Measurements from ENCODE around the gene GJB5.
A peak's percentile ranks its signal among the peaks of the same experiment; 100 is the strongest.
"Not testable (repeated sequence)": the region's sequence is repeated elsewhere in the genome, so short reads cannot be mapped to it uniquely, and the experiment has no call there.

GJB5 gene

DNA sequence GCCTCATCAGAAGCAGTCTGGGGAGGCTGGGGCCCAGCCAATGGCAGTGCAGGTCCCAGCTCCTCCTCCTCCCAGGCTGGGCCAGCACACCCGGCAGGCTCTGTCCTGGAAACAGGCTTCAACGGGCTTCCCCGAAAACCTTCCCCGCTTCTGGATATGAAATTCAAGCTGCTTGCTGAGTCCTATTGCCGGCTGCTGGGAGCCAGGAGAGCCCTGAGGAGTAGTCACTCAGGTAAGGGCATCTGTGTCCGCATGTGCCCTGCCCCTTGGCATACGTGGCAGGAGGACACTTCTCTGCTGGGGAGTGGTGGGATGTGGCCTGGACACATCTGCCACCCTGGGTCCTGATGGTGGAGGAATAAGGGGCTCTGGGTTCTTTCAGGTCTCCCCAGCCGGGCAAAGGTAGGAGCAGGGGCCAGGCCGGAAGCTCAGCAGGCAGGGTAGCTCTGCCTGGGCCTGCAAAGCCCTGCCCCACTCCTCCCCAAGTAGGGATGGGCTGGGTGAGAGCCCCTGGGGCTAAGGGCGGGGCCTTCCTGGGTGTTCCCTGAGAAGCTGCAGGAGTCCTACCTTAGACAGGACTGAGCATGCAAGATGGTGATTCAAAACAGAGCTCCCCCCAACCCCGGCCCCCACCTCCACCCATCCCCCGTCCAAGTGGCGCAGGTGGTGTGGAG, at the start of gene GJB5:
Gene GJB5 (plus strand): TSS at position 84 of the 674 bp plus-strand sequence. CDS start 2,284 bp downstream, outside the sequence.
- no peak for DNase-seq (ENCODE audit: low read depth in 2 of 2)

DNA sequence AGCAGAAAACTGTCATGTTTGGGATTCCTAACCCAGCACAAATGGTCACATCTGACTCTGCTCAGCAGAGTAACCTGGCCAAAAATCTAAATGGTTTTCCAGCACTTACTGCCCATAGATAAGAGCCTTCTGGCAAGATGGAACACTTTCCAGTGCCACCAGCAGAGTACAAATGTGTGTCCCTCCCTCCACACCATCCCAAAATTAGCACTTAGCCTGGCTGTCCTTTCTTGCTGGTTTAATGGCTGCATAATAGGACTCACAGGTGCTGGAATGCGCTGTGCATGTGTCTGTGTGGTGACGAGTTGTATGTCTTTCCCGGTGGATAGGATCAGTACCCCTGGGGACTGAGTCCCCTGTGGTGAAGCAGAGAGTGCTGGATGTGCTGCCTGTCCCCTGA, 49.8 kb upstream of the GJB5 start:
- DNase-seq (ENCODE audit: low read depth in 2 of 2), result no peak

DNA sequence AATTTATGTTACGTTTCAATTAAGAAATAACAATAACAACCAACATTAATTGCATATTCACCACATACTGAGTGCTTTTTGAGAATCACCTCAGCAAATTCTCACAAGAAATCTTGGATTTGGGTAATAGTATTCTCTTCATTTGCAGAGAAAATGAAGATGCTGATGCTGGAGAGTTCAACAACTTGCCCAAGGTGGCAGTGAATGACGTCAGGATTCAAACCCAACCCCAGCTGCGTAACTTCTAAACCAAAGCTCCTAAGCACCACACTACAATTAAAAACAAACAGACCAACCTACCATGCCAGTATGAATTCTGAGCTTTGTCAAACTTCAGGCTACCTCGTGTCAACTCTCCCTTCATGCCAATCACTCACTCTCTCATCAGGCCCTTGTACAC, 46.7 kb upstream of the GJB5 start:
- no peak for DNase-seq (ENCODE audit: low read depth in 2 of 2)

DNA sequence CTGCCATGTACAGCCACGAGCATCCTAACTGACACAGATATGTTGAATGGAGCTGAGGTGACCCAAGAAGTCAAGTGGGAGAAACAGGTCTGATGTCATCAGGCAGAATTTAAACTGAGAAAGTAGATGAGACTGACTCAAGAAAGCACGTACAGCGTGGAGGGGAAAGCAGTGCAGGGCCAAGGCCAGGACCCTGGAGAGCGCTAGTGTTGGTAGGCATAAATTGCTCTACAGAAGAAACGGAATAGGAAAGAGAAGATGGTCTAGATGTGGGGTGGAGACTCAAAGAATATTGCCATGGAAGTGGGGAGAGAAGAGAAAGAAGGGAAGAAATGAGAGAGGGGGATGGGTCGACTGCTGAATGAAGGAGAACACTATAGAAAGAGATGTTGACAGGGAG, 45.3 kb upstream of the GJB5 start:
- no peak for DNase-seq (ENCODE audit: low read depth in 2 of 2)

DNA sequence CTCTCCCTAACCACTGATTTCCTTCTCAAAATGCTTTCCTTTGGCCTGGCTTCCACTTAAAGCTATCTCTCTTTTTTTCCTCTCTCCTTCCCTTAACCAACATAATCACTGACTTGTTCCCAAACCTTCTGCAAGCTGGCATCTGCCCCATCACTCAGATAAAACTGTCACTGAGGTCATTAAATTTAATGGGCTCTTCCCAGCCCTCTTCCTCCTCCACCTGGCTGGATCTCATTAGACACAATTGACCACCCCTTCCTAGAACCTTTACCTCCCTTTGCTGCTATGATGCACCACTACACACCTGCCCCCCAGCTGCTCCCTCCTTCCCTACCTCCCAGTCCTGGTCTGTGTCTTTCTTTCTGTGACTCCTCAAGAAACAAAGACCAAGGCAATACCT, 44.0 kb upstream of the GJB5 start:
- no peak for DNase-seq (ENCODE audit: low read depth in 2 of 2)

DNA sequence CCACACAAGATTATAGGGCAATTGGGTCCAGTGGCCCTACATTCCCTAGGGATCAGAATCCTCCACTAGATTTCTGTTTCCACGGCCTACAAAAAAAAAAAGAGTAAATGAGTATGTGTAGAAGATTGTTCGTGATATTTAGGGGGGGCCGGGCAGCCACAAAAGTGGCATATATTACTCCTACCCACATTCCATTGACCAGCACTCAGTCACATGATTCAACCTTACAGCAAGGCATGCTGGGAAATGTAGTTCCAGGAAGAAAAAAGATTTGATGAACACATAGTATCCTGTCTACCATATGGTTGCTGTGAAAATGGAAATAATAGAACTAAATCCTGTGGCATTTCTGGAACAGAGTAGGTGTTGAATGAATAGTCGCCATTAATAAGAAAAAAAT, 43.4 kb upstream of the GJB5 start:
- DNase-seq (ENCODE audit: low read depth in 2 of 2), result no peak

DNA sequence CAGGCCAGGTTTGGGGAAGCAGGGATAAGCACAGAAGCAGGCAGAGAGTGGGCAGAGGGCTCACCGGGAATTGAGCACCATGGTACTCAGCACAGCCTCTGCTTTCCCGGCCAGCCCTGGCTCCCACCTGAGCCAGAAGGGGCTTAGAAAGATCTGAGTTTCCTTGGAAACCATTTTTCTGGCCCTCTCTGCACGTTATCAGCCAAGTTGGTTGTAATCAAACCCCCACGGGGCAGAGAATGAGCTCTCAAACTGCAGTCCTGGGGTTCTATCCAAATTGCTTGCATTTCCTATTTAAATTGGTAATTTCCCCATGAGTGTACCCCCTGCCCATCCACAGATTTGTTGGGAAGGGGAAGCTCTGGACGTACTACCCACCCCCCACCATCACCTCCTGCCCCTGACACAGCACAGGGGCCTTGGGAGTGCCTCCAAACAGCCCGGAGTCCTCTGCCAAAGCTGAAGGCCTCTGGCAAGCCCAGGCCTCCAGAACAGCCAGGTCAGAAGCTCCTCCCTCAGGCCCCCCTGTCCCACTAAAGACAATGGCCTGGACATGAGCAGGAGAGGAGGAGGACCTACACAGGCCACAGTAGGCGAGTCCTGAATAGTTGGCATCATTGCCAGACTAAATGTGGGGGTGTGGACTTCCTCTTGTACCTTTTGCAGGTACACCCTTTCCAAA, 42.7 kb upstream of the GJB5 start:
- no peak for DNase-seq (ENCODE audit: low read depth in 2 of 2)

DNA sequence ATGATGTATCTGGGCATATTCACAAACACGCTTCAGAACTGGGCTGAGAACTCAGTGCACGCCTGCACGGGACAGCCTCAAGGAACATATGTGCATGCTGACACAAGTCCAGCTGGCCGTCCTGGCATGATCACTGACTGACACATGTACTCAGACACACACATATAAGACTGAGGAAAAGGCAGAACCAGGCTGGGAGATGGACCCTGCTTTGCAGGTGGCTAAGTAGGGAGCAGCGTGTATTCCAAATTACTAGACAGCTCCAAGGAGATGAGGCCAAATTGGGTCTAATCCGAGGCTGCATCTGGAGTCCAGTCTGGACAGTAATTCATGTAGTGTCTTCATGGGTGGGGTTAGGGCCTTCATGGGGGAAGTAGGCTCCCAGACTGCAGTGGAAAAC, 41.4 kb upstream of the GJB5 start:
- no peak for DNase-seq (ENCODE audit: low read depth in 2 of 2)

DNA sequence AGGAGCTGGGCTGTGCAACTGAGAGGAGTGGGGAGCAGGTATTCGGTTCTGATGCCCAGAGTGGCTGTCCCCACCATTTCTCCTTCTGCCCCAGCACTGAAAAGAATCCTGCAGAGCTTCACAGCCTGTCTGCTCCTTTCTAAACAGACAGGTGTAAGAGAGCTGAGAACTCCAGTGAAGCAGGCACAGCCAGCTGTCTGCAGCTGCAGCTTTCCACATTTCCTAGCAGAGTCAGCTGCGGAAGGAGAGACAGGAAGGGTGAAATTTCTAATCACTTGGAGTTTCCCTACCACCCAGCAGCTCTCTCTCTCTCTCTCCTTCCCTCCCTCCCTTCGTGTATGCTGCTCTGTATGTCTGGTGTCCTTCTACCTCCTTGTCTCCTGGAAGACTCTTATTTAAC, 40.5 kb upstream of the GJB5 start:
- DNase-seq (ENCODE audit: low read depth in 2 of 2), result no peak

DNA sequence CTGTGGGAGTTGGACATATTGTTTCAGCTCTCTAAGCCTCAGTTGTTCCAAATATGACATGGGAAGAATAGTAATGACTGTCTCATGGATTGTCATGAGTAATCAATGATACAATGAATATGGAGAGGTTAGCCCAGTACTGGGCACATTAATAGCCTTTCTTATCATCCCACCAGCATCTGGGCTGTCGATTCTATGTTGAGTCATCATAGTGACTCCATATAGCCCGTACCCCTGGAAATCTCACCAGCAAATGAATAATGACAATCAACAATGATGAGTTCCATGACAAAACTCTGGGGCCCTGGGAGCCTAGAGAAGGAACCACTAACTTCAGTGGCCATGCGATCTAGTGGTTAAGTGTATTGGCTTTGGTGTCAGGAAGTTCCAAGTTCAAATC, 39.7 kb upstream of the GJB5 start:
- no peak for DNase-seq (ENCODE audit: low read depth in 2 of 2)

DNA sequence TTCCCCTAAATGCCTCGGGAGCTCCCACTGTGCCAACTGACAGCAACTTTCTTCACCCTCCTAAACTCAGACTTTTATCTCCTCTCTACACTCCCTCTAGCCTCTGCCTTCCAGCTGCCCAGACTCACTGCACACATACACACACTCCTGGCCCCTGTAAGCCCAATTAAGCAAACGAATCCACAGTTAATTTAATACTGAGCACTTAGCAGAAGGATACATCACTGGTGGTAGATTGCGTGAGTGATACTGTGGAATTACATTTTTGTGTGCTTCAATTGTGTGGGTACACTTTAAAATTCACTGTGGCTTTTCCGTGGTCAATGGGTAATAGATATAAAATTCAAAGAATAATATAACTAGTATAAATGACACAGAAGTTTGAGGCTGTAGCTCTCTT, 33.6 kb upstream of the GJB5 start:
- DNase-seq (ENCODE audit: low read depth in 2 of 2), result no peak

DNA sequence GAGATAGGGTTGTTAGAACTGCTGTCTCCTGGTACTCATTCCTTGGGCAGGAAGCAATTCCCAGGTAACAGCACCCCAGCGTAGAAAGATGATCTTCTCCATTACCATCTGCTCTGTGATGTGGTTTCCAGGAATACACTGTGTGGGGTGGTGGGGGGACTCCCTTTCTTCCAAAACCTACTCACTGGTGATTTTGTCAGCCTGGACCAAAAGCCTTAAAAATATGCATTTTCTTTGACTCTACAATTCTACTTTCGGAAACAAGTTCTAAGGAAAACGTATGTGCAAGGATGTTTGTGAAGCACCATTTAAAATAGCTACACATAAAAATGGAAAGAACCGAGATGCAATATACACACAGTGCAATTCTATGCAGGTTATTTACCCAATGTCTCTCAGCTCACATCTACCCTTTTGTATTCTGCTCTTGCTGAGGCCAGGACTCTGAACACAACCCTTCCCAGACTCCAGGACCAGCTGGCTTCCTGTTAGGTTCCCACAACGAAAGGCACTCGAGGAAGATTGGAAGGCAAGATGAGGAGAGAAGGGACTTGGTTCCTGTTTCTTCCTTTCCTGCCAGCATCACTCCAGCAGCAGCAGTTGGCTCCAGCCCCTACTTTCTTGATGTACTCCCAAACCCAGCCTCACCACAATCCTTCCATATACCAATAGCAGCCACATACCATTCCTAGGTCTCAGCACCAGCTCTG, 33.0 kb upstream of the GJB5 start:
- DNase-seq (ENCODE audit: low read depth in 2 of 2), result no peak

DNA sequence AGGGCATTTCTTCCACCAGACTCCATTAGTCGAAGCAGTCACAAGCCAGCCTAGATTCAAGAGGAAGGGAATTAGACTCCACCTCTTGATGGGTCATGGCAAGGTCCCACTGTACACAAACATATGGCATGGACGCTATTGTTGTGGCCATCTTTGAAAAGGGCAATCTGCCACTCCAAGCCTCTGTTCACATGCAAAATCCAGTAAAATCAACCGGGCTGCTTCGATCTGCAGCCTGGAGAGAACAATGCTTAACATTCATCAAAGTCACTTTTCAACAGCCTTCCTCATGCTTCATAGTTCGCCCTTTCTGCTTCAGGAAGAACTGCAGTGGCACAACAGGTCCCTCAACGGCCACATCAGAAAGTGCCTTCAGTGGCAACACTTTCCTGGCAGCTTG, 28.0 kb upstream of the GJB5 start:
- DNase-seq (ENCODE audit: low read depth in 2 of 2), result no peak

DNA sequence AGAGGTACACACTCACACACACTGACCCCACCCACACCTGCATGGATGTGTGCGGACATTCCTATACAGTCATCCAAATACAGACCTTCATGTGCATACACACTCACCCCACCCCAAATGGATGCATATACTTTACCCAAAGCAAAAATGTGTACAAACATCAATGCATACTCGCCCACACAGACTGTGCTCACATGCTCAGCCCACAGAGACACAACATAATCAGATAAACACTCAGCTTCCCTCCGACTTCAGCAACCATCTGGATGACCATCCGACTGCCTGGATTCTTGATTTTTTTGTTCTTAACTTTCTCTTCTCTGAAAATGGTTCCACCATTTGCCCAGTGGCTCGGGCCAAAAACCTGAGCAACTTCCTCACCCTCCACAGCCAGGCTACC, 24.4 kb upstream of the GJB5 start:
- DNase-seq (ENCODE audit: low read depth in 2 of 2), result no peak

DNA sequence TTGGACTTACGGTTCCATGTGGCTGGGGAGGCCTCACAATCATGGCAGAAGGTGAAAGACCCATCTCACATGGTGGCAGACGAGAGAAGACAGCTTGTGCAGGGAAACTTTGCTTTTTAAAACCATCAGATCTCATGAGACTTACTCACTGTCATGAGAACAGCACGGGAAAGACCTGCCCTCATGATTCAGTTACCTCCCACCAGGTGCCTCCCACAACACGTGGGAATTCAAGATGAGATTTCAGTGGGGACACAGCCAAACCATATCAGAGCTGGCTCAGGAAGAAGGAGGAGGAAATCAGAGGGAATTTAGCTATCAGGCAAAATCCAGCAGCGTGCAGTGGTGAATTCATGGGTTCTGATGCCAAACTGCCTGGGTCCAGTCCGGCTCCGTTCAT, 22.0 kb upstream of the GJB5 start:
- DNase-seq (ENCODE audit: low read depth in 2 of 2), result not testable (repeated sequence)

DNA sequence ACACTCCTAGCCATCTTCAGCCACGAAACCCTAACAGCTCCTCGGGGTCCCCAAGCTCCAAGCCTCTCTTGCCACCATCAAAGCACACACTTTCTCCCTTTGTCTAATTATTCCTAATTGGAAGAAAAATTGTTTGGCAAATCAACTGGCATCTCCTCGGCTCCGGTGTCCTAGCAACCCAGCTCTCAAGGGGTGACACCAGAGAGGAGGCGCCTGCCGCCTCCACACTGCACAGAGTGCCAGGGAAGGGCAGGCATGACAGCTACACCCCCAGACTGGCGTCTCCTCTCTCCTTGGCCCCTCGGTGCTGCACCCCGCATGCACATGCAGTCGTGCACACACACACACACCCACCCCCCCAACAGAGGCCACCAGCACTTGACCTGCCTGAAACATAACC, 18.2 kb upstream of the GJB5 start:
- DNase-seq (ENCODE audit: low read depth in 2 of 2), result no peak

DNA sequence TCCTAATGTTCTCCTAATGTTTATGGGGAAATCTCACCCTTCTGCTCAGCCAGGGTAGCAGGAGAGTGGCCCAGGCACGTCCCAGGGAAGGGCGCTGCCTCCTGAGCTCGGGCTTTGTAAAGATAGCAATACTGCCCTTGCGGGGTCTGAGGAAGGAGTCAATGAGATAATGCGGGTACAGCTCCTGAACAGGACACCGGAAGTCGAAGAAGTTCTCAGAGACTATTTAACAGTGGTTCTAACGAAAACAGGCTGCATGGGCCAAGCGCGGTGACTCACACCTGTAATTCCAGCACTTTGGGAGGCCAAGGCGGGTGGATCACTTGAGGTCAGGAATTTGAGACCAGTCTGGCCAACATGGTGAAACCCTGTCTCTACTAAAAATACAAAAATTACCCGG, 17.6 kb upstream of the GJB5 start:
- not testable (repeated sequence) for DNase-seq (ENCODE audit: low read depth in 2 of 2)

DNA sequence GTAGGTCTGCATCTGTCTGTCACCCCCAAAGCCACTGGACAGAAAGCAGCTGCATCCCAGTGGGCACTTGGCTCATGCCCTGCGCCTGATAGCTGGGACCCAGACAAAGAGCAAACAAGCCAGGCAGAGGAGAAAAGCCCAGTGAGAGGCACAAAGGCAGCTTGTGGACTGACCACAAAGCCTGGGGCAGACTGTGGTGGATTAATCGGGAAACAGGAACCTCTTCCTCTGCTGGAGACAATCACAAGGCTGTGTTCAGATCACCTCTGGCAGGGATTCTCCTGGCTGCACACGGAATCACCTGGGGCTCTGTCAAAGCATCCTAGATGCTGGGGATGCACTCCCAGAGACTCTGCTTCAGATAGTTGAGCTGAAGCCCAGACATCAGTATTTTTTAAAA, 15.2 kb upstream of the GJB5 start:
- DNase-seq (ENCODE audit: low read depth in 2 of 2), result no peak

DNA sequence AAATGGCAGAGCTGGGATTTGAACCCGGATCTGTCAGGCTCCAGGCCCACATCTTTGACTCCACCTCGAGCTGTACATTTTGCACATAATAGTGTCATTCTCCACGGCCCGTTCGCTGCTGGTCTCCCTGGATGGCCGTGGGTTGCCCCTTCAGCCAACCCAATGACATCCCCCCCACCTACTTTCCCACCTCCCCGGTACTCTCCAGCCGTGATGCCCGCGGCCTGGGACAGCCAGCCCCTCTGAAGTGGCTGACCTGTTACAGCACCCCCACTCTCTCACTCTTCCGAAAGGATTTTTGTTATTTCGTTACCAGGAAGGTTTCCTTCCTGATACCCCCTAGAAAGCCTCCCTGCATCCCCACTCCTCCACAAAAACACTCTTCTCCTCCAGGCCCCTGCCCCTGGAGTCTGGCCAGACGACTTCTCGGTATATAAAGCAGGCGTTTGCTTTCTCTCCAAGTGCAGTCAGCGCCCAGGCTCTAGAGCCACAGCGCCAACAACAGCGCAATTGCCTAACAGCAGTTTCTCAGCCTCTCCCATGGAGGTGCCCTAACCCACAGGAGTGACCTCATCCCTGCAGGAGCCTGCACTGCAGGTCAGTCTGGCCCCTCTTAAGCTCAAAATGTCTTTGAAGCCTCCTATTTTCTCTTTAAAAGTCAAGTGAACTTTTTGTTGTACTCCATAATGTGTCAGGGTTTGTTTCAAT, 14.5 kb upstream of the GJB5 start:
- no peak for DNase-seq (ENCODE audit: low read depth in 2 of 2)

DNA sequence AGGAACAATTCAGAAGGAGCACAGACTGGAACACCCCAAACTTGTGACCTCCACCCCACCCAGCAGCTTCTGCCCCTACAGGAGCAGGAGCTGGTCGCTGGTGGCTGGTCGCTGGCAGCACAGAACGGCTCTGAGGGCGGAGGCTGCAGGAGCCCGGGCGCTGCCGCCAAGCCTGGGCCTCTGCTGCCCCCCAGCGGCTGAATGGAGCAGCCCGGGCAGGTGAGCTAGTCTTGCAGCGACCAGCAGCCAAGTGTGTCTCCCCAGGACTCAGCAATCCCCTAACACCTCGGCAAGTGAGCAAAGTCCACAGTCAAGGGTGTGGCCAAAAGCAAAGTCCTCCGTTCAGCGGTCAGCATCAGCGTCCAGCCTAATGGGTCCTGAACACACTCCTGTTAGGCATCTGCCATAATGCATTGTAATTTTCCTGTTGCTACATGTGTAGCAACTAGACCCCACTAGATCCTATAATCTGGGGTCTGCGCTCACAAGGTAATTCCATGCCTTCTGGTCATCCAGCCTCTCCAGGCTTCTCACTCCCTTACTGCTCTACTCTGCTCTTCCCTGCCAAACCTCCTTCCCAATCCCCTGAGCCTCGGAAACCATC, 12.1 kb upstream of the GJB5 start:
- peak; percentile 41 to 50 for DNase-seq (ENCODE audit: low read depth in 2 of 2)

DNA sequence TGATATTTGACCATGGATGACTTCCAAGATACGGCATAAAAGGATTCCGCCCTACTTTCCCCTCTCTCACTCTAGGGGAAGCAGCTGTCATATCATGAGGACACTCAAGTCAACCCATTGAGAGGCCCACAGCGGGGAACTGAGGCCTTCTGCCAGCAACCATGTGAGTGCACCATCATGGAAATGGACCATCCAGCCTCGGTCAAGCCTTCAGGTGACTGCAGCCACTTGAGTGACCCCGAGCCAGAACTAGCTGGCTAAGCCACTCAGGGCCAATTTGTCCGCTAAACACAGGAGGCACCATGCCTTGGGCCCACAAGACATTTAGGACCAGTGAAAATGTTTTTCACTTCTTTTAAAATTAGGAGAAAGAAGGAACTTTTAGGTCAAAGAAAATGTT, 11.1 kb upstream of the GJB5 start:
- DNase-seq (ENCODE audit: low read depth in 2 of 2), result no peak

DNA sequence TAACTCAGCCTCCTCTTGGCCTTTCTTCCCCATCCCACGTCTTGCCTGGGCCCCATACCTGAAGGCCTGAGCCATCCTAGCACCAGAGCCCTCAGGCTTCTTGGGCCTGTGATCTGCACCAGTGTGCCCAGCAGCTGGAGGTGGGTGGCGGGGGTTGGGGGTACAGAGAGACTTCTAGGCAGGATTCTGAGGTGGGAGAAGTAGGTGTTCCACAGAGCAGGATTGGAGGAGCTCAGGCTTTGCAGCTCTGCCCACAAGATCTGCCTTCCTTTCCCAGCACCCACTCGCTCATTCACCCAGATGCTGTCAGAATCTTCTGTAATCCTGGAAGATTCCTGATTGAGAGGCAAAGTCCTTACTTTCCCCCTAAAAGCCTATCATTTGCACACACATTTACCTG, 10.0 kb upstream of the GJB5 start:
- DNase-seq (ENCODE audit: low read depth in 2 of 2), result no peak
